H4 (cell line): ENCODE data around the gene C4B. TPM values are rescaled to one million over a fixed set of nuclear protein-coding genes. Genes with fewer than 3 reads are reported as not detected.
A peak's percentile ranks its signal among the peaks of the same experiment; 100 is the strongest.

Source experiments
- DNase-seq: peaks from one replicate; pipeline ENCODE4 v3.0.0-alpha.2; 2015; ENCODE audit warnings: low spot score
- total RNA-seq: library from RNA; depleted of rRNA; stranded (reverse); fragments of >200 nt; shearing (Covaris generic); gene quantifications from 2 replicates; pipeline ENCODE4 v1.2.3, GENCODE V29; 2014; rRNA removed

Gene C4B
- total RNA-seq, 1 experiment from 2014 or later, result 10.9 TPM

DNA sequence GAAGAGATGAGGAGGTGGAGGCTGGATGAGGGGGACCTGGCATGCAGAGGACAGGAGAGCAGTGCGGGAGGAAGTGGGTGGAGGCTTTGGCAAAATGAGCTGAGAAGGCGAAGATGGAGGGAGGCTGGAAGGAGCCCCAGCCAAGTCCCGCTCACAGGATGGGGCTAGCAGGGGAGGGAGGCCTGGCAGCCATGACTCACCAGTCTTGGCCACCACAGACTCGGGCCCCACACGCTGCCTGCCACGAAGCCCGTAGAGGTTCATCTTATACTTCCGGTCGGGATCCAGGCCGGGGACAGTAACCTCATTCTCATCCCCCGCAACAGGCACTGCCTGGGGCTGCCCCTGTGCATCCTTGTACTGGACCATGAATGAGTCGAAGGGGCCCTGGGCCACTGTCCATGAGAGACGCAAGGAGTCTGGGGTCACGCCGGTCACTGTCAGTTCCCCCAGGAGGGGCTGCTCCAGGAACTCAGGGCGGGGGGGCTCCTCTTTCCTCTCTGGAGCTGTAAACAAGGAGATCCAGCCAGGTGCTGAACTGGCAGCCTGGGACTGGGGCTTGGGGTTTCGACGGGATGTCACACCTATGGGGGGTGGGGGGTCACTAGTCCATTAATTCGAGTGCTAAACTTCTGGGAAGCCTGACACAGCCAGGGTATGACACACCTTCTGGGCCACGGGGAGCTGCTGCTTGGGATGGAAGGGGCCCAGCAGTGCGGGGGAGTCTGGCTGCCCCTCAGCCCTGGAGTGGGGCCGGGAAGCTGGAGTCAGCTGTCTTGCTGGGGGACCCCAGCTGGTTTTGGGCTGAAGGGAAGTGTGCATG, 66.8 kb downstream of the C4B start:
- peak; percentile 93 for DNase-seq

GRCh38 chr6:32082478-32082877, 67.9 kb downstream of the C4B start:
- DNase-seq, result no peak

DNA sequence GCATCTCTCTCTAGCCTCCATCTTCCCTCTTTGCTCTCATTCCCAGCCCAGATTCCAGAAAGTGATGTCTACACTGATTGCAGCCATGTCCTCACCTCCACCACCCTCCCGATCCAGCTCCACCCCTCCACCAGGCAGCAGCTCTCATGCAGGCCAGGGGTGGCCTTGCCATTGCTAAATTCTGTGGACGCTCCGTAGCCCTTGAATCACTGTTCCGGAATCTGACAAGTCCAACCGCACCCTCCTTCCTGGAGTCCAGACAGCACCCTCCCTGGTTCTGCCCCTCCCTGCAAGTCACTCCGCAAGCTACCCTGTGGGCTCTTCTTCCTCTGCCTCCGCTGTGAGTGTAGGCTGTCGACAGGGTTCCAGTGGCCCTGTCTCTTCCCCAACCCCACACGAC, 68.3 kb downstream of the C4B start:
- DNase-seq, result peak; percentile 34

GRCh38 chr6:32083812-32084768, 69.5 kb downstream of the C4B start:
- no peak for DNase-seq

DNA sequence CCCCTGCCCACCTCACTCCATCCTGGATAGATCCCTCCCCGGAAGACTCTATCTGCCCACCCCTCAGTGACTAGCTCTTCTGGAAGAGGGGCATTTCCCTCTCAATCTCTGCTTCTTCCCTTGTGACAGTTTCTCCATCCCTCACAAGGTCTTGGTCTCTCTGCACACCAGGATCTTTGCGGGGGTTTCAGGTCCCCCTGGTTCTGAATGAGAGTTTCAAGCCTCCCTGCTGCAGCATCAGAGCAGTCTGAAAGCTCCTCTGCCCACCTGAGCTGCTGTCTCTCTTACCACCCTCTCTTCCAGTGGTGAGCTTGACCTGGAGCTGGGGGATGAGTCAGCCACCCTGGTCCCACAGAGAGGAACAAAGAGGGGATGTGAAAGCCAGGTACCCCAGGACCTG, 70.2 kb downstream of the C4B start:
- no peak for DNase-seq

Other genes with a start within 250 kb of the C4B start
- gene VWA7, start 237.5 kb upstream of the C4B start, total RNA-seq, result 0.37 and 2.2 TPM in 2 replicates
- 37.3 and 37.5 TPM in 2 replicates for gene VARS1, start 219.0 kb upstream of the C4B start, total RNA-seq
- 108 and 123 TPM in 2 replicates for gene LSM2, start 207.8 kb upstream of the C4B start, total RNA-seq
- 0.85 and 1.0 TPM in 2 replicates for gene HSPA1L, start 199.5 kb upstream of the C4B start, total RNA-seq
- 29.8 and 31.5 TPM in 2 replicates for gene HSPA1A, start 199.3 kb upstream of the C4B start, total RNA-seq
- gene HSPA1B, start 187.1 kb upstream of the C4B start, total RNA-seq, result 84.4 and 109 TPM in 2 replicates
- gene NEU1, start 152.0 kb upstream of the C4B start, total RNA-seq, result 91.5 and 101 TPM in 2 replicates
- gene SLC44A4, start 135.8 kb upstream of the C4B start, total RNA-seq, result not detected in 2 replicates
- gene EHMT2, start 117.1 kb upstream of the C4B start, total RNA-seq, result 44.6 and 49.6 TPM in 2 replicates
- gene ZBTB12, start 112.7 kb upstream of the C4B start, total RNA-seq, result 0.62 and 0.70 TPM in 2 replicates
- gene C2, start 87.1 kb upstream of the C4B start, total RNA-seq, result 0.75 TPM in 1 of 2 replicates, not detected in the other
- gene CFB, start 68.7 kb upstream of the C4B start, total RNA-seq, result 1.5 and 4.3 TPM in 2 replicates
- gene NELFE, start 55.8 kb upstream of the C4B start, total RNA-seq, result 140 and 141 TPM in 2 replicates
- gene SKIC2, start 55.6 kb upstream of the C4B start, total RNA-seq, result 21.1 and 23.8 TPM in 2 replicates
- gene DXO, start 42.7 kb upstream of the C4B start, total RNA-seq, result 11.0 and 13.5 TPM in 2 replicates
- gene C4A, start 32.7 kb upstream of the C4B start, total RNA-seq, result 7.2 and 8.5 TPM in 2 replicates
- gene CYP21A2, start 23.6 kb downstream of the C4B start, total RNA-seq, result 0.48 TPM in 1 of 2 replicates, not detected in the other
- gene TNXB, start 94.5 kb downstream of the C4B start, total RNA-seq, result 0.06 and 0.29 TPM in 2 replicates
- 17.1 and 23.4 TPM in 2 replicates for gene ATF6B, start 113.5 kb downstream of the C4B start, total RNA-seq
- 11.7 and 14.2 TPM in 2 replicates for gene FKBPL, start 115.5 kb downstream of the C4B start, total RNA-seq
- gene PRRT1, start 137.1 kb downstream of the C4B start, total RNA-seq, result 0.10 TPM in 1 of 2 replicates, not detected in the other
- 19.3 and 25.7 TPM in 2 replicates for gene PPT2, start 139.3 kb downstream of the C4B start, total RNA-seq
- 0.43 and 1.7 TPM in 2 replicates for gene EGFL8, start 149.8 kb downstream of the C4B start, total RNA-seq
- gene AGPAT1, start 161.3 kb downstream of the C4B start, total RNA-seq, result 45.6 and 51.3 TPM in 2 replicates
- 55.7 and 56.9 TPM in 2 replicates for gene RNF5, start 163.6 kb downstream of the C4B start, total RNA-seq
- 0.41 TPM in 1 of 2 replicates, not detected in the other for gene AGER, start 169.5 kb downstream of the C4B start, total RNA-seq
- gene PBX2, start 175.4 kb downstream of the C4B start, total RNA-seq, result 14.3 and 17.4 TPM in 2 replicates
- 3.2 and 3.9 TPM in 2 replicates for gene GPSM3, start 177.8 kb downstream of the C4B start, total RNA-seq
- gene NOTCH4, start 209.3 kb downstream of the C4B start, total RNA-seq, result 0.23 and 0.43 TPM in 2 replicates